ENCODE data around the gene LY86.

Gene LY86

GRCh38 chr6:6588064-6588923 lies at the start of gene LY86:
LY86 (plus strand) TSS chr6:6588720; CDS start chr6:6588735, 15 bp downstream.
- no peak for DNase-seq (ENCODE audit: low read depth, low spot score)

GRCh38 chr6:6539036-6539435 lies 49.5 kb upstream of the LY86 start:
- no peak for DNase-seq (ENCODE audit: low read depth, low spot score)

GRCh38 chr6:6542357-6542756 lies 46.2 kb upstream of the LY86 start:
- no peak for DNase-seq (ENCODE audit: low read depth, low spot score)

GRCh38 chr6:6543181-6543879 lies 45.2 kb upstream of the LY86 start:
- DNase-seq (ENCODE audit: low read depth, low spot score), result no peak

- DNase-seq (ENCODE audit: low read depth, low spot score), result no peak
These were observed 42.8 kb upstream of the LY86 start for GRCh38 chr6:6545616-6546317.

- peak; percentile 69 for DNase-seq (ENCODE audit: low read depth, low spot score)
These were observed 42.0 kb upstream of the LY86 start for GRCh38 chr6:6546318-6547109.

GRCh38 chr6:6547110-6547879 lies 41.2 kb upstream of the LY86 start:
- peak; percentile 91 for DNase-seq (ENCODE audit: low read depth, low spot score)

- DNase-seq (ENCODE audit: low read depth, low spot score), result no peak
These were observed 32.3 kb upstream of the LY86 start for GRCh38 chr6:6556161-6556737.

GRCh38 chr6:6556738-6557503 lies 31.6 kb upstream of the LY86 start:
- DNase-seq (ENCODE audit: low read depth, low spot score), result peak; percentile 79

GRCh38 chr6:6557504-6557839 lies 31.0 kb upstream of the LY86 start:
- no peak for DNase-seq (ENCODE audit: low read depth, low spot score)

GRCh38 chr6:6557886-6558285 lies 30.6 kb upstream of the LY86 start:
- no peak for DNase-seq (ENCODE audit: low read depth, low spot score)

- no peak for DNase-seq (ENCODE audit: low read depth, low spot score)
These were observed 28.4 kb upstream of the LY86 start for GRCh38 chr6:6559994-6560570.

GRCh38 chr6:6560909-6561308 lies 27.6 kb upstream of the LY86 start:
- no peak for DNase-seq (ENCODE audit: low read depth, low spot score)

- no peak for DNase-seq (ENCODE audit: low read depth, low spot score)
These were observed 24.4 kb upstream of the LY86 start for GRCh38 chr6:6564154-6564553.

- DNase-seq (ENCODE audit: low read depth, low spot score), result no peak
These were observed 23.5 kb upstream of the LY86 start for GRCh38 chr6:6565069-6565468.

- DNase-seq (ENCODE audit: low read depth, low spot score), result no peak
These were observed 23.0 kb upstream of the LY86 start for GRCh38 chr6:6565488-6565887.

- no peak for DNase-seq (ENCODE audit: low read depth, low spot score)
These were observed 21.8 kb upstream of the LY86 start for GRCh38 chr6:6566766-6567165.

- DNase-seq (ENCODE audit: low read depth, low spot score), result no peak
These were observed 19.3 kb upstream of the LY86 start for GRCh38 chr6:6569096-6569810.

- no peak for DNase-seq (ENCODE audit: low read depth, low spot score)
These were observed 18.7 kb upstream of the LY86 start for GRCh38 chr6:6569811-6570164.

Measured in ELF-1 (cell line).